IPS-20b (cell line): ENCODE measurements around the gene GNAL.

Experiments
- H3K27ac ChIP-seq: one replicate; pipeline ENCODE4 v1.5.1; 2013; ENCODE audit warnings: low read length
- H3K27me3 ChIP-seq: 2 replicates; pipeline ENCODE4 v1.6.1; 2013; ENCODE audit warnings: mild to moderate bottlenecking, low read length, inconsistent platforms; ENCODE audit not compliant: insufficient read depth
- H3K36me3 ChIP-seq: 2 replicates; pipeline ENCODE4 v1.6.1; 2013; ENCODE audit warnings: low read depth, mild to moderate bottlenecking, inconsistent platforms, low read length, moderate library complexity; ENCODE audit not compliant: insufficient read depth
- H3K4me1 ChIP-seq: 2 replicates; pipeline ENCODE4 v1.6.1; 2013; ENCODE audit warnings: mild to moderate bottlenecking, control low read depth, inconsistent platforms, low read length, moderate library complexity; ENCODE audit not compliant: insufficient read depth
- H3K4me3 ChIP-seq: 2 replicates; pipeline ENCODE4 v1.5.1; 2013; ENCODE audit warnings: mild to moderate bottlenecking, low read length, inconsistent platforms
- H3K9ac ChIP-seq: 2 replicates; pipeline ENCODE4 v1.6.1; 2013; ENCODE audit warnings: low read depth, mild to moderate bottlenecking, inconsistent platforms, low read length, moderate library complexity
- H3K9me3 ChIP-seq: 2 replicates; pipeline ENCODE4 v1.6.1; 2013; ENCODE audit warnings: mild to moderate bottlenecking, low read depth, low read length, inconsistent platforms; ENCODE audit not compliant: insufficient read depth

The GNAL gene

DNA sequence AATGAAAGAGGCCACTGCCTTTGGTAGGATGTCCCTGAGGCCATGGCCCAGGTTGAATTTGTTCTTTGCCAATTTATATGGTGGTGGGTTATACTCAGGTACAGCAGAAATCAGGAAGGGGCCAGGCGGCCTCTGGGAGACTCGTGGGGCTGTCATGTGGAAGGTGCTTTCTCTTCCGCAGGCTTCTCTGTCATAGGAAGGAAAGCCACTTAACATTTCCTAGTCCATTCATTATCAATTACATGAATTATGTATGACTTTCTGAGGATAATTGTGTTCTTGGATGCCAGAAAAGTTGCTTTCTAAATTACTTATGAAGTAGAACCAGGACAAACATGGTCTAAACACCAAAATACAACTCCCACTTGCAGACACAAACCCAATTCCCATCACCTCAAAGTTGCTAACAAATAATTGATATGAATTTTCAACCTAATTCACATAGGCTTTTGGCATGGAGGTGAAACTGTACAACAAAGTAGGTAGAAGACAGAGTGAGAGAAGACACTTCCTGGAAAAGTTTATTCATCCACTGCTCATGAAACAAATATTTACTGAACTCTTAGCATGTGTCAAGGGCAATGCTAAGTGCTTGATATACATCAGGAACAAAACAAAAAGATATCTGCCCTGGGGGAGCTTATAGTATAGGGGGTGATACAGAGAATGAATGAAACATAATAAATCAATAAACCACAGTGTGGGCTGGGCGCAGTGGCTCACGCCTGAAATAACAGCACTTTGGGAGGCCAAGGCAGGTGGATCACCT, 111.7 kb downstream of the GNAL start:
- H3K36me3 ChIP-seq, result no peaks in the 10 kb centered on the region
- no peaks in the 10 kb centered on the region; the same call in 1 of the 2 replicates for H3K4me1 ChIP-seq
- no peaks in the 10 kb centered on the region for H3K9me3 ChIP-seq
- no peak overlapping the region for H3K9ac ChIP-seq
- H3K4me3 ChIP-seq, result no peak overlapping the region
- no peaks in the 10 kb centered on the region for H3K27me3 ChIP-seq
- no peak overlapping the region for H3K27ac ChIP-seq

DNA sequence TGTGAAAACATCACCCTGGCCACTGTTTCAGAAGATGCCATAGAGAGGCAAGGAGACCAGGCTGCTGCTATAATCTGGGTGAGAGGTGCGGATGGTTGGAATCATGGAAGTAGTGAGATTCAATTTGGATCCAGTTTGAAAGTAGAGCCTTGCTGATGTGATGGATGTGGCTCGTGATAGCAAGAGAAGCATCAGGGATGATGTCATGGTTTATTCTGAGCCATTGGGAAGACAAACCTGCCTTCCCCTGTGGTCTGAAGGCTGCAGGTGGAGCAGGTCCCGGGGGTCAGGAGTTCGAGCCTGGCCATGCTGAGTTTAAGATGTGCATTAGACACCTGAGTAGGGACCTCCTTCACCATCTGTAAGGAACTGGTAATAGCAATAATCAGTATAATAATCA, 112.5 kb downstream of the GNAL start:
- no peaks in the 10 kb centered on the region for H3K9me3 ChIP-seq
- no peak overlapping the region for H3K27ac ChIP-seq
- no peaks in the 10 kb centered on the region for H3K27me3 ChIP-seq
- H3K4me1 ChIP-seq, result peaks cover 8% of the 10 kb centered on the region
- no peaks in the 10 kb centered on the region for H3K36me3 ChIP-seq
- no peak overlapping the region for H3K9ac ChIP-seq
- no peak overlapping the region for H3K4me3 ChIP-seq

DNA sequence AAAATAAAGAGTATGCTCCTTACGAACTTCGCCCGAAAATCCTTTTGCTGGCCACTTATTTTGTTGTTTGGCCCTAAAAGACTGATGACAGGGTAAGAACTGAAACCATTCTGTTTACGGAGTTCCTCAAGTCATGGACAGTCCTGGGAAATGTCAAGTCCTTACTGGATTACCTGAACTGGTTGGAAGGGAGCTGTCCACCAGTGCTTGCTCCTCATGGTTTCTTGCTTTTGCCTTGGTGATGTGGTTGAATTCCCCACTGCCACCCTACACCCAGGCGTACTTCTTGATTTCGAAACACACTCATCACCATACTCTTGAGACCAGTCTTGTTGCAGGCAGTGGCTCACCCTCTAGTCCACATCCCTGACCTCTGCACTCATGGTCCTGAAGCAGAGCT, 113.1 kb downstream of the GNAL start:
- H3K27ac ChIP-seq, result no peak overlapping the region
- H3K4me3 ChIP-seq, result no peak overlapping the region
- no peaks in the 10 kb centered on the region for H3K36me3 ChIP-seq
- H3K4me1 ChIP-seq, result peaks cover 12% of the 10 kb centered on the region
- H3K27me3 ChIP-seq, result no peaks in the 10 kb centered on the region
- H3K9ac ChIP-seq, result no peak overlapping the region
- no peaks in the 10 kb centered on the region for H3K9me3 ChIP-seq

DNA sequence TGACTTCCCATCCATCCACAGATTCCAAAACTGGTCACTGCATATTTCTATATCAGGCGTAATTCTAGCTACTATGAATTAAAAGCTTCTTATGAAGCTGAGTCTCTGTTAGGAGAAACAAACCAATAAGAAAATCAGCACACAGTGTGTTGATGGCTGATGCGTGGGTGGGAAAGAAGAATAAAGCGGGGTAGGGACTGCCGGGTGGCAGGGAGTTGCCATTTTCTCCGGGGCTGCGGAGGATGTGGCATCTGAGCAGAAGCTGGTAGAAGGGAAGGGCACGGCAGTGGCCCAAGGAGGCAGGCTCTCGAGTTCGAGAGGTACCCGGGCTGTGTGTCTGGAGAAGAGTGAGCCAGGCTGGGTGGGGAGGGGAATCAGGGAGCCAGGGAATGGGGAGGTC, 113.5 kb downstream of the GNAL start:
- Histone ChIP-seq H3K27me3 (no peaks in the 10 kb centered on the region), H3K9ac (no peak overlapping the region), H3K4me1 (peaks cover 17% of the 10 kb centered on the region), H3K9me3 (no peaks in the 10 kb centered on the region), H3K4me3 (no peak overlapping the region), H3K36me3 (no peaks in the 10 kb centered on the region), H3K27ac (no peak overlapping the region)

DNA sequence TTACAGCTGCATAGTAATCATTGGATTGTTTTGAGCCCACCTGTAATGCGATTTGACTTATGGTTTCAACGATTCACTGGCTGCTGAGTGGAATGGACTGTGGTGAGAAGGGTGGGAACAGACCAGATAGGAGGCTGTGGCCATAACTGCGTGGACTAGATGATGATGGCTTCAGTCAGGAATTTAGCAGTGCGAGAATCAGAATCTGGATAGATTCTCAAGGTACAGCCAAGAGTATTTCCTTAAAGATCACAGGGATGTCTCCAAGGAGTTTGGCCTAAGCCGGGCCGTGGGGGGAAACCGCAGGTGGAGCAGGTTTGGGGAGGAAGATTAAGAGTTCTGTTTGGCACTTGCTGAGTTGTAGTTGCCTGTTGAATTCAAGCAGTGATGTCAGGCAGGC, 118.2 kb downstream of the GNAL start:
- Histone ChIP-seq H3K4me1 (peaks cover 48% of the 10 kb centered on the region), H3K36me3 (no peaks in the 10 kb centered on the region), H3K27ac (peak overlapping the region; percentile 82), H3K4me3 (no peak overlapping the region), H3K9ac (peak overlapping the region; percentile 51; the same call in 1 of the 2 replicates), H3K9me3 (no peaks in the 10 kb centered on the region), H3K27me3 (no peaks in the 10 kb centered on the region)

DNA sequence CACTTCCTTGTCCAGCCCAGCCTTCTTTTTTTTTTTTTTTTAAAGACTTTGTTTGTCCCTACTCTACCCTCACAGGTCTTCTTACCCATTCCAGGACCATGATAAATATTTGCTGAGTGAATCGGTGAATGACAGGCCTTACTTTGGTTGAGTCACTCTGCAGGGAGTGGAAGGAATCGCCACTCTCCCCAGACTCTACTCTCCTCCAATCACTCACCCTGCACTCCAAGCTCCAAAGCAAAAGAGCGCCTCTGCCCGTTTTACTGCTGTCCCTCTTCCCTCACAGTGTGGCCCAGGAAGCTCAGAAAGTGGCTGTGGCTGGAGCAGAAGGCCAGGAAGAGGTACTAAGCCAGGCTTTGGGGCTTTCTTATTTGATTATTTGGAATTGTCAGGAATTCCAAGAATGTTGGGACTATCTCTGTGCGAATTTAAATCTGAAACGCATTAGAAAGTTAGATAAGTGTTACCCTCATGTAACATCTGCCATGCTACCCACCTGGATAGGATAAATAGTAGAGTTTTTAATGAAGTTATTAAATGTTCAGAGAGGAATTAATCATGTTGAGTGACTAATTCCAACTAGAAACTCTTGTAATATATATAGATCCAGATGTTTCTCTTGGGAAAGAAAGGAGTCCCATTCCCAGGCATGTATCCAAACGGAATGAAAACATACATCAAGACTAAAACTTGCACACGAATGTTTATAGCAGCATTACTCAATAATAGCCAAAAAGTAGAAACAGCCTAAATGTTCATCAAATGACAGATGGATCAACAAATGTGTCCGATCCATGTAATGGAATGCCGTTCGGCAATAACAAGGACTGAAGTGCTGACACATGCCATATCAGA, 119.2 kb downstream of the GNAL start:
- peaks cover 48% of the 10 kb centered on the region for H3K4me1 ChIP-seq

DNA sequence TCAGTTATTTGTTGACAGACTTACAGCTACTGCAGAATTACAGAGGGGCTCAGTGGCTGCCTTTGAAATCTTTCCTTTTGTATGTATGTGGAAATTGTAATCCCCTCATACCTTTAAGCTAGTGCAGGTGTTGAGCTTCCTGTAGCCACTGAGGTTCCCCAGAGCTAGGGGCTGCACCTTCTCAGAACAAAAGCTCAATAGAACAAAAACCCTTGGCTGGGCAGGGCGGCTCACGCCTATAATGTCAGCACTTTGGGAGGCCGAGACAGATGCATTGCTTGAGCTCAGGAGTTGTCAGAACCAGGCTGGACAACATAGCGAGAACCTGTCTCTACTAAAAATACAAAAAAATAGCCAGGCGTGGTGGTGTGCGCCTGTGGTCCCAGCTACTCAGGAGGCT, 120.8 kb downstream of the GNAL start:
- Histone ChIP-seq H3K27me3 (no peaks in the 10 kb centered on the region), H3K4me1 (peaks cover 48% of the 10 kb centered on the region), H3K9me3 (no peaks in the 10 kb centered on the region), H3K27ac (peak overlapping the region; percentile 32), H3K4me3 (no peak overlapping the region), H3K36me3 (no peaks in the 10 kb centered on the region), H3K9ac (peak overlapping the region; percentile 33; the same call in 1 of the 2 replicates)

More for the DNA sequence above, 119.2 kb downstream of the GNAL start:
- no peaks in the 10 kb centered on the region for H3K9me3 ChIP-seq
- no peaks in the 10 kb centered on the region for H3K36me3 ChIP-seq
- H3K27me3 ChIP-seq, result no peaks in the 10 kb centered on the region
- peak overlapping the region; percentile 51; the same call in 1 of the 2 replicates for H3K9ac ChIP-seq
- no peak overlapping the region for H3K4me3 ChIP-seq
- peak overlapping the region; percentile 82 for H3K27ac ChIP-seq

DNA sequence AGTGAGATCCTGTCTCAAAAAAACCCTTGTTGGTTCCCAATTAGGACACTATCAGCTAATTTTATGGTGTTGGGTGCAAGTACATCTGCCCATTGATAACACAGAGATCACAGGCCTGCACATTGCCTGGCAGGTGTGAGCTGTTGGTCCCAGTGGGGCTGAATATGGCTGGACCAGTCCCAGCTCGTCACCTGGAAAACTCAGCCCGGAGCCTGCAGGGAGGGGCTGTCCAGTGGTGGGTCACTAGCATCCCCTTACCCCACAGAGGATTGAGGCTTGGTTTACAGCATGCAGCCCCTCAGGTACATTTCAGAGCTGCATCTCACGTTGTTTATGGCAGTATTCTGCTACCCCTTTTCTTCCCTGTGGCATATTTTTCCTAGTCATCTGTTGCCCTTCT, 121.3 kb downstream of the GNAL start:
- Histone ChIP-seq H3K36me3 (no peaks in the 10 kb centered on the region), H3K27me3 (no peaks in the 10 kb centered on the region), H3K9me3 (no peaks in the 10 kb centered on the region), H3K4me1 (peaks cover 48% of the 10 kb centered on the region), H3K4me3 (no peak overlapping the region), H3K27ac (peak overlapping the region; percentile 32), H3K9ac (peak overlapping the region; percentile 2; the same call in 1 of the 2 replicates)

DNA sequence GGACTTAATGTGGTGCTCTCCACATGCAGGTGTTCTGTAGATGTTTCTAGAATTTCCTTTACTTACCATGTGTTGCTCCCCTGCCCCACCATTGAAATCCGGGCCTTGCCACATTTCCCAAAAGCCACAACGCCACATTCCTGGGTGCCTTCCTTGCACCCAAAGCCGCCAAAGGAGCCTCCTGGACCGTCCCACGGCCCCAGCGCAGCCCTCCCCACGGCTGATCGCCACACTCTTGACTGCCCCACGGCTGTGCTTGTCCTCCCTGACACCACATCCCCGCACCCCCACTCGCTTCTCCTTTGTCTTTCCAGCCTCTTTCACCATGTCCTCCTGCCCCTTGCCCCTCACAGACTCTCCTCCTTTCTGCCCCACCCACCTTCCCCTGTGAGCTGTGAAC, 121.9 kb downstream of the GNAL start:
- Histone ChIP-seq H3K27ac (no peak overlapping the region), H3K9ac (no peak overlapping the region)

DNA sequence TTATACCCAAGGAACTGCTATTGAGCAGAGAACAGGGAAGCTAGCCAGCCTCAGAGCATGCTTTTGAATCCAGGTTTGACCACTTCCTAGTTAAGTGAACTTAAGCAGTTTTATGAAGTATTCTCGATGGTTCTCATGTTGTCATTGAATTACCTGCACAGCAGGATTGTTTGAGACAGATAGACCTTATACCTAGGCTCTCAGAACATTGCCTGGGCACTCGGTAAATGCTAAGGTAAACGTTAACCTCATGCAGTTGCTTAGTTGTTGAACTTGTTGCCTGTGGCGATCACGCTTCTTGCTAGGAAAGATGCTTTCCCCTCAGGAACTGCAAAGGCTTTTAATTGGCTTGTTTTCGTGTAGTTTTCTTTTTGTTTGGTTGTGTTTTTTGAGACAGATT, 128.2 kb downstream of the GNAL start:
- Histone ChIP-seq H3K4me1 (peaks cover 3% of the 10 kb centered on the region; the same call in 1 of the 2 replicates), H3K36me3 (no peaks in the 10 kb centered on the region), H3K4me3 (no peak overlapping the region), H3K9ac (no peak overlapping the region), H3K27me3 (no peaks in the 10 kb centered on the region), H3K9me3 (no peaks in the 10 kb centered on the region), H3K27ac (no peak overlapping the region)

More for the DNA sequence above, 121.9 kb downstream of the GNAL start:
- Histone ChIP-seq H3K9me3 (no peaks in the 10 kb centered on the region), H3K27me3 (no peaks in the 10 kb centered on the region), H3K36me3 (no peaks in the 10 kb centered on the region), H3K4me3 (no peak overlapping the region), H3K4me1 (peaks cover 46% of the 10 kb centered on the region)

DNA sequence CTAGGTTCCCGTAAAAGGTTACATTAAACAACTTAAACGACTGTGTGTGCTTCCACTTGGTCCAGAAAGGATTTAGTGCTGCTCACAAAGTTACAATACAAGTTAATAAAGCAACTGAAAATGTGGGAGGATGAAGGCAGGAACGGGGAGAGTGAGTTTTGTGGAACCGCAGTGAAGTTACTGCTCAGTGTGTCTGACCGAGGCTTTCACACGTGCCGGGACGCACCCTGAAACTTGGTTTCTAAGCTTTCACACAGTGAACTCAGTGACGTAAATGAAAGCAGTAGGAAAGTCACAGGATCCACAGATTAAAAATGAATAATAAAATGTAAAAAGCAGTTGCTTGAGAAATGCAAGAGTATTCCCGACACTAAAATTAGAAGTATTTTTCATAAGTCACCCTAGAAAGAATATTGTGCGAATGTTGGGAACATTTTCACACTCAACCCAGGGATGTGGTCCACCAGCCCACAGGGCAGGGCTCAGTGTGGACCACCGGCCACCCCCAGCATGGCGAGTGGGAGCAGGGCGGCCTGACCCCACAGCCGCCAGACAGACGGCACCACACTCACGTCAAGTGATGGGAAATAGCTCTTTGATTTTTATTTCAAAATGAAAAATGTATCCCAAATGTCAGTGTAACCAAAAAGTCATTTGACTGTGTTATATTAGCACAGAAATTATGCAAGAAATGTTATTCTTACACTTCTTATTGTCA, 129.6 kb downstream of the GNAL start:
- no peak overlapping the region for H3K4me3 ChIP-seq
- H3K4me1 ChIP-seq, result peaks cover 10% of the 10 kb centered on the region
- H3K36me3 ChIP-seq, result no peaks in the 10 kb centered on the region
- no peak overlapping the region for H3K9ac ChIP-seq
- H3K27me3 ChIP-seq, result no peaks in the 10 kb centered on the region
- no peaks in the 10 kb centered on the region for H3K9me3 ChIP-seq
- no peak overlapping the region for H3K27ac ChIP-seq
